Fibroblast of pulmonary artery (primary cell): ENCODE results near the gene IKBIP.
"Not testable (repeated sequence)": the region's sequence is repeated elsewhere in the genome, so short reads cannot be mapped to it uniquely, and the experiment has no call there.

Experiments
- DNase-seq: peaks from one replicate; pipeline ENCODE4 v3.0.0-alpha.2; 2010; ENCODE audit warnings: low read depth
- H3K4me3 ChIP-seq: replicated peaks from 2 replicates; pipeline ENCODE4 v1.5.1; 2011; ENCODE audit warnings: low read depth, mild to moderate bottlenecking, control low read depth, low read length, moderate library complexity
- CTCF ChIP-seq: IDR thresholded peaks from 2 replicates; pipeline ENCODE4 v1.5.1; 2011; ENCODE audit warnings: mild to moderate bottlenecking, control low read depth, low read length, inconsistent platforms; ENCODE audit errors: missing control alignments

Gene IKBIP

DNA sequence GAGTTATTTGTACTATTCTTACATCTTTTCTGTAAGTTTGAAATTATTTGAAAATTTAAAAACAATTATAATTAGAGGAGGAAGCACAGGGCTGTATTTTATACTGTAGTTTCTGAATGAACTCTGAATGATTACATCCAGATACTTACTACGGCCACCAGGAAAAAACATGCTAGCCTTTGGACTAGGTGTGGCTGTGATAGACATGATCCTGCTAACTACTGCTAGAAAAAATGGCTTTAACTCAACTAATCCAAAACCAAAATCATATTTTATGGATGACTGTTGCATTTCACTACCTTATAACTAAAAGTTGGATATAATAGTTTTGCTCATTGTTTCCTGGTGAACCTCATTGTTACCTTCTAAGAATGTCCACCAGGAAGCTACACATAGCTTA is 66.2 kb downstream of the IKBIP start:
- no peak for DNase-seq
- no peak overlapping the region for H3K4me3 ChIP-seq
- no peak for TF ChIP-seq CTCF

GRCh38 chr12:98576795-98577194 is 67.8 kb downstream of the IKBIP start:
- not testable (repeated sequence) for DNase-seq, H3K4me3 ChIP-seq

DNA sequence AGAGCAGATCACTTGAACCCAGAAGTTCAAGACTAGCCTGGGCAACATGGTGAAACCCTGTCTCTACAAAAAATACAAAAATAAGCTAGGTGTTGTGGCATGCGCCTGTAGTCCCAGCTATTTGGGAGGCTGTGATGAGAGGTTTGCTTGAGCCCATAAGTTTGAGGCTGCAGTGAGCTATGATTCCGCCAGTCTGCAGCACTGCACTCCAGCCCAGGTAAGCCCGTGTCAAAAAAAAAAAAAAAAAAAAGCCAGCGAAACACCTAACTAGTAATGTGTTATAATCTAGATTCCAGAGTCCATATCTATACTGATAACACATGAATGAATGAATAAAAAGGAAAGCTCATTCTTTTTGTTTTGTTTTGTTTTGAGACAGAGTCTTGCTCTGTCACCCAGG is 69.6 kb downstream of the IKBIP start:
- no peak for TF ChIP-seq CTCF
- H3K4me3 ChIP-seq, result no peak overlapping the region
- DNase-seq, result no peak
